GM18517 (cell line): ENCODE measurements around the gene FAM216A.

ENCODE experiments used
- ATAC-seq: cut with Tn5 transposase; IDR thresholded peaks from one replicate; pipeline ENCODE4 v1.9.1; 2021; ENCODE audit warnings: mild to moderate bottlenecking, moderate library complexity; ENCODE audit not compliant: unreplicated experiment

Gene FAM216A

GRCh38 chr12:110537605-110538409 is 69.2 kb downstream of the FAM216A start:
- ATAC-seq: no peak

GRCh38 chr12:110538869-110539622 is 70.4 kb downstream of the FAM216A start:
- ATAC-seq: no peak
